WTC11 (cell line): Measurements from ENCODE around the gene FNDC3B. TPM values are rescaled to one million over a fixed set of nuclear protein-coding genes. Genes with fewer than 3 reads are reported as not detected.

ENCODE experiments used
- ATAC-seq: fragments of 200-7000 bp; cut with Tn5 transposase; 2 replicates; pipeline ENCODE4 v1.10.0; 2021; ENCODE audit warnings: mild to moderate bottlenecking, moderate library complexity
- CTCF ChIA-PET: fragments of 300-600 bp; sonication (Branson Sonifier 250); formaldehyde crosslinking; loops from one replicate; lab custom pipeline; 2021; ENCODE audit warnings: antibody characterized with exemption; lab: Charles Lee
- POLR2A ChIA-PET: fragments of 350-600 bp; sonication (Branson Sonifier 250); formaldehyde crosslinking; loops from one replicate; lab custom pipeline; 2021; ENCODE audit warnings: antibody characterized with exemption; lab: Charles Lee
- DNase-seq: peaks from one replicate; pipeline ENCODE4 v3.0.0; 2021; ENCODE audit warnings: low spot score
- H3K27ac Mint-ChIP-seq: 2 replicates; pipeline ENCODE4 v1.8.0; 2021; ENCODE audit warnings: mixed read lengths
- H3K27me3 Mint-ChIP-seq: 2 replicates; pipeline ENCODE4 v1.8.0; 2021; ENCODE audit warnings: low read depth, mild to moderate bottlenecking, moderate library complexity, mixed read lengths
- H3K36me3 Mint-ChIP-seq: 2 replicates; pipeline ENCODE4 v1.8.0; 2021; ENCODE audit warnings: mixed read lengths
- H3K4me1 Mint-ChIP-seq: 2 replicates; pipeline ENCODE4 v1.8.0; 2022; ENCODE audit warnings: mixed read lengths
- H3K4me3 Mint-ChIP-seq: 2 replicates; pipeline ENCODE4 v1.8.0; 2021; ENCODE audit warnings: mild to moderate bottlenecking, moderate library complexity, mixed read lengths
- H3K9me3 Mint-ChIP-seq: 2 replicates; pipeline ENCODE4 v1.8.0; 2021; ENCODE audit warnings: mixed read lengths
- EMX1 ChIP-seq: fragments of 250-450 bp; sonication (Bioruptor Pico); IDR thresholded peaks from 2 replicates; pipeline ENCODE4 v1.8.0; 2021; ENCODE audit warnings: mild to moderate bottlenecking
- FOXJ3 ChIP-seq: sonication (generic); formaldehyde crosslinking; IDR thresholded peaks from 2 replicates; pipeline ENCODE4 v1.9.0; 2021; ENCODE audit warnings: missing genetic modification reagents, mild to moderate bottlenecking, borderline replicate concordance
- FOXP1 ChIP-seq: sonication (generic); formaldehyde crosslinking; IDR thresholded peaks from 2 replicates; pipeline ENCODE4 v1.8.0; 2022; ENCODE audit warnings: missing genetic modification reagents, mild to moderate bottlenecking, moderate library complexity, borderline replicate concordance
- GABPB1 ChIP-seq: sonication (generic); formaldehyde crosslinking; IDR thresholded peaks from 2 replicates; pipeline ENCODE4 v1.8.1; 2023; ENCODE audit warnings: mild to moderate bottlenecking, missing genetic modification reagents
- GRHL2 ChIP-seq: fragments of 250-450 bp; sonication (Bioruptor Pico); IDR thresholded peaks from 2 replicates; pipeline ENCODE4 v1.8.0; 2022; ENCODE audit warnings: mild to moderate bottlenecking, moderate library complexity; ENCODE audit not compliant: insufficient replicate concordance, severe bottlenecking
- GTF2I ChIP-seq: fragments of 250-450 bp; sonication (Bioruptor Pico); conservative IDR thresholded peaks from 2 replicates; pipeline ENCODE4 v1.4.0; 2021; ENCODE audit warnings: mild to moderate bottlenecking
- HMGA2 ChIP-seq: fragments of 250-450 bp; sonication (Bioruptor Pico); IDR thresholded peaks from 2 replicates; pipeline ENCODE4 v1.4.0; 2021; ENCODE audit warnings: mild to moderate bottlenecking, moderate library complexity
- IRF2 ChIP-seq: sonication (generic); formaldehyde crosslinking; IDR thresholded peaks from 2 replicates; pipeline ENCODE4 v1.8.0; 2022; ENCODE audit warnings: low read depth, missing genetic modification reagents, borderline replicate concordance
- JUN ChIP-seq: sonication (generic); formaldehyde crosslinking; IDR thresholded peaks from 2 replicates; pipeline ENCODE4 v1.8.0; 2023; ENCODE audit warnings: mild to moderate bottlenecking, missing genetic modification reagents
- KAT7 ChIP-seq: sonication (generic); formaldehyde crosslinking; IDR thresholded peaks from 2 replicates; pipeline ENCODE4 v1.8.1; 2023; ENCODE audit warnings: missing genetic modification reagents, mild to moderate bottlenecking, borderline replicate concordance
- MAX ChIP-seq: sonication (generic); formaldehyde crosslinking; IDR thresholded peaks from 2 replicates; pipeline ENCODE4 v1.8.0; 2022; ENCODE audit warnings: mild to moderate bottlenecking, missing genetic modification reagents
- MYBL2 ChIP-seq: sonication (generic); formaldehyde crosslinking; IDR thresholded peaks from 2 replicates; pipeline ENCODE4 v1.8.1; 2023; ENCODE audit warnings: mild to moderate bottlenecking, moderate library complexity, missing genetic modification reagents
- NR2C2 ChIP-seq: sonication (generic); formaldehyde crosslinking; IDR thresholded peaks from 2 replicates; pipeline ENCODE4 v1.8.0; 2022; ENCODE audit warnings: mild to moderate bottlenecking, missing genetic modification reagents
- NR3C1 ChIP-seq: sonication (generic); formaldehyde crosslinking; conservative IDR thresholded peaks from 2 replicates; pipeline ENCODE4 v1.8.1; 2023; ENCODE audit warnings: low read depth, mild to moderate bottlenecking, missing genetic modification reagents
- PRDM15 ChIP-seq: sonication (generic); formaldehyde crosslinking; IDR thresholded peaks from 2 replicates; pipeline ENCODE4 v1.8.0; 2022; ENCODE audit warnings: missing genetic modification reagents
- RELA ChIP-seq: sonication (generic); formaldehyde crosslinking; IDR thresholded peaks from 2 replicates; pipeline ENCODE4 v1.8.1; 2022; ENCODE audit warnings: missing genetic modification reagents, mild to moderate bottlenecking, borderline replicate concordance
- RORB ChIP-seq: fragments of 250-450 bp; sonication (Bioruptor Pico); IDR thresholded peaks from 2 replicates; pipeline ENCODE4 v1.9.0; 2021; ENCODE audit warnings: mild to moderate bottlenecking
- SMAD4 ChIP-seq: sonication (generic); formaldehyde crosslinking; IDR thresholded peaks from 2 replicates; pipeline ENCODE4 v1.8.0; 2022; ENCODE audit warnings: mild to moderate bottlenecking, missing genetic modification reagents
- TEAD1 ChIP-seq: sonication (generic); formaldehyde crosslinking; IDR thresholded peaks from 2 replicates; pipeline ENCODE4 v1.8.0; 2022; ENCODE audit warnings: mild to moderate bottlenecking, missing genetic modification reagents
- TEAD4 ChIP-seq: sonication (generic); formaldehyde crosslinking; IDR thresholded peaks from 2 replicates; pipeline ENCODE4 v1.8.0; 2022; ENCODE audit warnings: mild to moderate bottlenecking, missing genetic modification reagents
- ZNF219 ChIP-seq: sonication (generic); formaldehyde crosslinking; IDR thresholded peaks from 2 replicates; pipeline ENCODE4 v1.8.0; 2023; ENCODE audit warnings: missing genetic modification reagents, mild to moderate bottlenecking, borderline replicate concordance
- ZNF425 ChIP-seq: fragments of 250-450 bp; sonication (Bioruptor Pico); conservative IDR thresholded peaks from 2 replicates; pipeline ENCODE4 v1.9.0; 2021; ENCODE audit warnings: mild to moderate bottlenecking
- total RNA-seq: library from RNA; stranded (reverse); gene quantifications from 3 replicates; pipeline ENCODE4 v1.2.3, GENCODE V29; 2021
- TF ChIP-seq, protein P1 (sequence below): sonication (generic); formaldehyde crosslinking; IDR thresholded peaks from 2 replicates; pipeline ENCODE4 v1.8.0; 2022; ENCODE audit warnings: mild to moderate bottlenecking, missing genetic modification reagents
- TF ChIP-seq, protein P2 (sequence below): fragments of 200-600 bp; IDR thresholded peaks from 2 replicates; pipeline ENCODE4 v1.8.0; 2022; ENCODE audit warnings: antibody characterized with exemption
- TF ChIP-seq, protein P3 (sequence below): sonication (generic); formaldehyde crosslinking; conservative IDR thresholded peaks from 2 replicates; pipeline ENCODE4 v1.8.1; 2022; ENCODE audit warnings: mild to moderate bottlenecking, missing genetic modification reagents
- TF ChIP-seq, protein P4 (sequence below): sonication (generic); formaldehyde crosslinking; IDR thresholded peaks from 2 replicates; pipeline ENCODE4 v1.8.1; 2023; ENCODE audit warnings: mild to moderate bottlenecking, moderate library complexity, missing genetic modification reagents

Gene FNDC3B
- total RNA-seq, 1 experiment from 2014 or later: 42.8 TPM

DNA sequence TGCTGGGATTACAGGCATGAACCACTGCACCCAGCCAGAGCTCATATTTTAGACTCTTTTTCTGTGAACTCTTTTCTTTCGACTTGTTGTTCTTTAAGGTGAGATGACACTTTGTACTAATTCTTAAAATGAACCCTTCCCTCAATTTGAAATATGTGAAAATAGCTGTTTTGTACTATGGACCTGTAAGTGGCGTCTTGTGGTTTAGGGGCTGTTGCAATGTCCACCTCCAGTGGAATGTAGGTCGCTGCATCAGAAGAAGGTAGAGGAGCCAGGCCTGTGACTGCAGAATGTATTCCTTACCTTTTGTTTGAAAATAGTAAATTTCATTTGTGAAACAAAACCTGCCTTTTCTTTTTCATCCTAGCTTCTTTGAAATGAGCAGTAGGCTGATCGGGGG, 38.9 kb downstream of the FNDC3B start:
- CTCF ChIA-PET: no interaction called here
- peaks cover 11% of the 10 kb centered on the region for H3K9me3 Mint-ChIP-seq
- H3K4me1 Mint-ChIP-seq: peaks cover 44% of the 10 kb centered on the region
- peaks cover 17% of the 10 kb centered on the region for H3K36me3 Mint-ChIP-seq
- no peaks in the 10 kb centered on the region for H3K27me3 Mint-ChIP-seq
- no peak overlapping the region for H3K4me3 Mint-ChIP-seq
- TF ChIP-seq GRHL2 (CRISPR knock-in tag): no peak
- TF ChIP-seq KAT7 (CRISPR knock-in tag): no peak
- TF ChIP-seq, protein P1, sequence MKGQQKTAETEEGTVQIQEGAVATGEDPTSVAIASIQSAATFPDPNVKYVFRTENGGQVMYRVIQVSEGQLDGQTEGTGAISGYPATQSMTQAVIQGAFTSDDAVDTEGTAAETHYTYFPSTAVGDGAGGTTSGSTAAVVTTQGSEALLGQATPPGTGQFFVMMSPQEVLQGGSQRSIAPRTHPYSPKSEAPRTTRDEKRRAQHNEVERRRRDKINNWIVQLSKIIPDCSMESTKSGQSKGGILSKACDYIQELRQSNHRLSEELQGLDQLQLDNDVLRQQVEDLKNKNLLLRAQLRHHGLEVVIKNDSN (CRISPR knock-in tag): no peak
- TF ChIP-seq ZNF219 (CRISPR knock-in tag): no peak
- TF ChIP-seq GTF2I (CRISPR knock-in tag): no peak
- no peak for TF ChIP-seq RELA (CRISPR knock-in tag)
- TF ChIP-seq ZNF425 (CRISPR knock-in tag): no peak
- TF ChIP-seq PRDM15 (CRISPR knock-in tag): no peak
- TF ChIP-seq, protein P2, sequence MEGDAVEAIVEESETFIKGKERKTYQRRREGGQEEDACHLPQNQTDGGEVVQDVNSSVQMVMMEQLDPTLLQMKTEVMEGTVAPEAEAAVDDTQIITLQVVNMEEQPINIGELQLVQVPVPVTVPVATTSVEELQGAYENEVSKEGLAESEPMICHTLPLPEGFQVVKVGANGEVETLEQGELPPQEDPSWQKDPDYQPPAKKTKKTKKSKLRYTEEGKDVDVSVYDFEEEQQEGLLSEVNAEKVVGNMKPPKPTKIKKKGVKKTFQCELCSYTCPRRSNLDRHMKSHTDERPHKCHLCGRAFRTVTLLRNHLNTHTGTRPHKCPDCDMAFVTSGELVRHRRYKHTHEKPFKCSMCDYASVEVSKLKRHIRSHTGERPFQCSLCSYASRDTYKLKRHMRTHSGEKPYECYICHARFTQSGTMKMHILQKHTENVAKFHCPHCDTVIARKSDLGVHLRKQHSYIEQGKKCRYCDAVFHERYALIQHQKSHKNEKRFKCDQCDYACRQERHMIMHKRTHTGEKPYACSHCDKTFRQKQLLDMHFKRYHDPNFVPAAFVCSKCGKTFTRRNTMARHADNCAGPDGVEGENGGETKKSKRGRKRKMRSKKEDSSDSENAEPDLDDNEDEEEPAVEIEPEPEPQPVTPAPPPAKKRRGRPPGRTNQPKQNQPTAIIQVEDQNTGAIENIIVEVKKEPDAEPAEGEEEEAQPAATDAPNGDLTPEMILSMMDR: no peak
- no peak for TF ChIP-seq NR3C1 (CRISPR knock-in tag)
- TF ChIP-seq, protein P3, sequence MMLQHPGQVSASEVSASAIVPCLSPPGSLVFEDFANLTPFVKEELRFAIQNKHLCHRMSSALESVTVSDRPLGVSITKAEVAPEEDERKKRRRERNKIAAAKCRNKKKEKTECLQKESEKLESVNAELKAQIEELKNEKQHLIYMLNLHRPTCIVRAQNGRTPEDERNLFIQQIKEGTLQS (CRISPR knock-in tag): no peak
- no peak for TF ChIP-seq FOXP1
- TF ChIP-seq IRF2 (CRISPR knock-in tag): no peak
- TF ChIP-seq FOXJ3 (CRISPR knock-in tag): no peak
- no peak for TF ChIP-seq HMGA2 (CRISPR knock-in tag)
- TF ChIP-seq MAX (CRISPR knock-in tag): no peak
- no peak for TF ChIP-seq TEAD4 (CRISPR knock-in tag)
- POLR2A ChIA-PET: no interaction called here
- no peak for DNase-seq
- H3K27ac Mint-ChIP-seq: no peak overlapping the region
- no peak for ATAC-seq

DNA sequence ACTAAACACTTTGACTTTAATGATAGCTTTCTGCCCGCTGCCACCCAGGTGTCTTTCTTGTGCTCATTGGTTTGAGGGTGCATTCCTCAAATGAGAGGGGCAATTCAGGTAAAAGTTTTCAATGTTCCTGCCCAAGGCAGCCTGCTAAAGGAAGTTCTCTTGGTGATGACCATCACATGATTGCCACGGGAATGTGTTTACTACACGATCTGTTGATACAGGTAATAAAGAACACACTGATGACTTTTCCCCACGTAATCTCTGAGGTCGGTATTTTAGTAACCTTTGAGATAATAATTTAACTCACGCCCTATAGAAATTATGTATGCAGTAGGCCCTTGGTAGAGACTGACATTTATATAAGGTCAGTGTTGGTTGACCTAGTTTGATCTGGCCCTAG, 39.3 kb downstream of the FNDC3B start:
- ATAC-seq (no peak), DNase-seq (no peak)
- Mint-ChIP-seq H3K36me3 (peaks cover 20% of the 10 kb centered on the region), H3K27ac (no peak overlapping the region), H3K4me3 (no peak overlapping the region), H3K4me1 (peaks cover 40% of the 10 kb centered on the region), H3K9me3 (peaks cover 14% of the 10 kb centered on the region), H3K27me3 (no peaks in the 10 kb centered on the region)
- CTCF ChIA-PET: no interaction called here
- POLR2A ChIA-PET: no interaction called here
- TF ChIP-seq EMX1: no peak
- TF ChIP-seq NR2C2 (CRISPR knock-in tag): no peak
- no peak for TF ChIP-seq RELA (CRISPR knock-in tag)
- TF ChIP-seq RORB (CRISPR knock-in tag): no peak
- TF ChIP-seq JUN (CRISPR knock-in tag): no peak
- TF ChIP-seq TEAD1 (CRISPR knock-in tag): no peak
- TF ChIP-seq, protein P4, sequence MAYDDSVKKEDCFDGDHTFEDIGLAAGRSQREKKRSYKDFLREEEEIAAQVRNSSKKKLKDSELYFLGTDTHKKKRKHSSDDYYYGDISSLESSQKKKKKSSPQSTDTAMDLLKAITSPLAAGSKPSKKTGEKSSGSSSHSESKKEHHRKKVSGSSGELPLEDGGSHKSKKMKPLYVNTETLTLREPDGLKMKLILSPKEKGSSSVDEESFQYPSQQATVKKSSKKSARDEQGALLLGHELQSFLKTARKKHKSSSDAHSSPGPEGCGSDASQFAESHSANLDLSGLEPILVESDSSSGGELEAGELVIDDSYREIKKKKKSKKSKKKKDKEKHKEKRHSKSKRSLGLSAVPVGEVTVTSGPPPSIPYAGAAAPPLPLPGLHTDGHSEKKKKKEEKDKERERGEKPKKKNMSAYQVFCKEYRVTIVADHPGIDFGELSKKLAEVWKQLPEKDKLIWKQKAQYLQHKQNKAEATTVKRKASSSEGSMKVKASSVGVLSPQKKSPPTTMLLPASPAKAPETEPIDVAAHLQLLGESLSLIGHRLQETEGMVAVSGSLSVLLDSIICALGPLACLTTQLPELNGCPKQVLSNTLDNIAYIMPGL: no peak
- no peak for TF ChIP-seq GABPB1 (CRISPR knock-in tag)
- TF ChIP-seq MYBL2: no peak
- TF ChIP-seq SMAD4 (CRISPR knock-in tag): no peak
- TF ChIP-seq, protein P1 (CRISPR knock-in tag): no peak
